ENCODE results near the gene C1QTNF9.

C1QTNF9 gene

GRCh38 chr13:24280720-24281119 is 28.7 kb upstream of the C1QTNF9 start:
- Histone ChIP-seq H3K4me3 (ENCODE audit: low read depth in 1 of 2, low read length in 2 of 2) (no peak overlapping the region), H4K20me1 (ENCODE audit: insufficient read depth, low read length) (no peaks in the 10 kb centered on the region), H3K79me2 (ENCODE audit: insufficient read depth, low read length) (no peaks in the 10 kb centered on the region), H3K4me1 (ENCODE audit: insufficient read depth, low read length) (no peaks in the 10 kb centered on the region), H3K9ac (ENCODE audit: low read depth, low read length) (no peak overlapping the region), H3K27ac (ENCODE audit: low read length) (no peak overlapping the region), H3K4me2 (ENCODE audit: insufficient read depth, low read length) (no peak overlapping the region), H2AFZ (ENCODE audit: low read depth, low read length) (no peak overlapping the region), H3K36me3 (ENCODE audit: insufficient read depth, low read length) (no peaks in the 10 kb centered on the region), H3K9me3 (ENCODE audit: insufficient read depth, low read length, severe bottlenecking) (no peaks in the 10 kb centered on the region), H3K27me3 (ENCODE audit: insufficient read depth, low read length, poor library complexity) (no peaks in the 10 kb centered on the region)
- DNase-seq (no peak), ATAC-seq (ENCODE audit: insufficient read depth, low read depth) (no peak)
- TF ChIP-seq CTCF (IDR thresholded peaks at IDR 0.05; ENCODE audit: borderline replicate concordance, extremely low read depth, low read length, poor library complexity, severe bottlenecking) (no peak), EZH2 (IDR thresholded peaks at IDR 0.05; ENCODE audit: borderline replicate concordance, low read depth, low read length, severe bottlenecking) (no peak)

- Histone ChIP-seq H3K79me2 (ENCODE audit: insufficient read depth, low read length) (no peaks in the 10 kb centered on the region), H3K27ac (ENCODE audit: low read length) (no peak overlapping the region), H3K27me3 (ENCODE audit: insufficient read depth, low read length, poor library complexity) (no peaks in the 10 kb centered on the region), H4K20me1 (ENCODE audit: insufficient read depth, low read length) (no peaks in the 10 kb centered on the region), H3K36me3 (ENCODE audit: insufficient read depth, low read length) (peaks cover 5% of the 10 kb centered on the region; the same call in 1 of the 2 replicates), H3K4me2 (ENCODE audit: insufficient read depth, low read length) (no peak overlapping the region), H3K9ac (ENCODE audit: low read depth, low read length) (no peak overlapping the region), H2AFZ (ENCODE audit: low read depth, low read length) (no peak overlapping the region), H3K4me3 (ENCODE audit: low read depth in 1 of 2, low read length in 2 of 2) (no peak overlapping the region), H3K4me1 (ENCODE audit: insufficient read depth, low read length) (no peaks in the 10 kb centered on the region), H3K9me3 (ENCODE audit: insufficient read depth, low read length, severe bottlenecking) (no peaks in the 10 kb centered on the region)
- ATAC-seq (ENCODE audit: insufficient read depth, low read depth) (no peak), DNase-seq (no peak)
- TF ChIP-seq EZH2 (IDR thresholded peaks at IDR 0.05; ENCODE audit: borderline replicate concordance, low read depth, low read length, severe bottlenecking): no peak
- no peak for TF ChIP-seq CTCF (IDR thresholded peaks at IDR 0.05; ENCODE audit: borderline replicate concordance, extremely low read depth, low read length, poor library complexity, severe bottlenecking)
Observed at GRCh38 chr13:24281188-24282008, 28.0 kb upstream of the C1QTNF9 start.

- Histone ChIP-seq H3K4me1 (ENCODE audit: insufficient read depth, low read length) (no peaks in the 10 kb centered on the region), H3K27me3 (ENCODE audit: insufficient read depth, low read length, poor library complexity) (no peaks in the 10 kb centered on the region), H3K79me2 (ENCODE audit: insufficient read depth, low read length) (no peaks in the 10 kb centered on the region), H3K9ac (ENCODE audit: low read depth, low read length) (no peak overlapping the region), H3K9me3 (ENCODE audit: insufficient read depth, low read length, severe bottlenecking) (no peaks in the 10 kb centered on the region), H3K27ac (ENCODE audit: low read length) (no peak overlapping the region), H3K4me2 (ENCODE audit: insufficient read depth, low read length) (no peak overlapping the region), H3K4me3 (ENCODE audit: low read depth in 1 of 2, low read length in 2 of 2) (no peak overlapping the region), H2AFZ (ENCODE audit: low read depth, low read length) (no peak overlapping the region), H4K20me1 (ENCODE audit: insufficient read depth, low read length) (no peaks in the 10 kb centered on the region), H3K36me3 (ENCODE audit: insufficient read depth, low read length) (peaks cover 7% of the 10 kb centered on the region; the same call in 1 of the 2 replicates)
- TF ChIP-seq EZH2 (IDR thresholded peaks at IDR 0.05; ENCODE audit: borderline replicate concordance, low read depth, low read length, severe bottlenecking): no peak
- no peak for TF ChIP-seq CTCF (IDR thresholded peaks at IDR 0.05; ENCODE audit: borderline replicate concordance, extremely low read depth, low read length, poor library complexity, severe bottlenecking)
- ATAC-seq (ENCODE audit: insufficient read depth, low read depth) (no peak), DNase-seq (no peak)
Observed at GRCh38 chr13:24282256-24282655, 27.1 kb upstream of the C1QTNF9 start.
